ENCODE measurements around the gene RBM47.

GRCh38 chr4:40559585-40560465 is 69.8 kb downstream of the RBM47 start:
- no peak for TF ChIP-seq CTCF (IDR thresholded peaks at IDR 0.05)
- TF ChIP-seq POLR2A (IDR thresholded peaks at IDR 0.05), result no peak
- no peak for TF ChIP-seq POLR2AphosphoS5 (IDR thresholded peaks at IDR 0.05; ENCODE audit: insufficient read depth in 1 of 2, low read depth in 1 of 2)

All from vagina (tissue), 2 donors.